Psoas muscle (tissue), 7 donors: Measurements from ENCODE around the gene COMP. TPM values are rescaled to one million over a fixed set of nuclear protein-coding genes. Genes with fewer than 3 reads are reported as not detected.

Experiments used
- polyA plus RNA-seq, 3 donors: library from polyadenylated mRNA; stranded (reverse); fragments of 200-250 nt; gene quantifications; one replicate each; pipeline ENCODE4 v1.2.3, GENCODE V29; 2013
- total RNA-seq, 4 donors: library from RNA; stranded (reverse); fragmentation: NEBNext Ultra II Directional in 2 of 4; extraction: Animal tissue kit (Norgen Biotek cat#: 25700) in 2 of 4; gene quantifications; one replicate each; pipeline versions ENCODE4 v1.2.1 to v1.2.4, GENCODE V29; 2021 to 2023
- donor health status: healthy with polysubstance abuse.
- donor health status: DM: no; HTN: no; CAD: no; lungs with moderate emphysema.
- donor health status: Bipolar disorder and iron deficiency.
- donor health status: healthy.
- donor health status: DM: no; HTN: no; CAD: no.
- donor health status: DM: no; HTN: no; CAD: no.
- donor health status: DM: yes; HTN: yes; CAD: no.

COMP gene
- total and polyA plus RNA-seq, 7 donors = 0.10 to 1.8 (median 0.84) TPM; not detected in 1

Other genes with a start within 250 kb of the COMP start
- 100 to 1,000 TPM in 2 of 4 donors, 10 to 100 TPM in 2; 94.4 to 137 (median 113) TPM for gene FKBP8, start 247.7 kb downstream of the COMP start, total RNA-seq
- gene FKBP8, start 247.7 kb downstream of the COMP start, polyA plus RNA-seq = 100 to 1,000 TPM in 2 of 3 donors, 10 to 100 TPM in 1; 92.8 to 143 (median 138) TPM
- 10 to 100 TPM; 38.9 to 76.5 (median 50.8) TPM for gene KXD1, start 233.4 kb downstream of the COMP start, total RNA-seq
- gene KXD1, start 233.4 kb downstream of the COMP start, polyA plus RNA-seq = 100 to 1,000 TPM in 2 of 3 donors, 10 to 100 TPM in 1; 84.6 to 144 (median 122) TPM
- gene UBA52, start 219.4 kb downstream of the COMP start, total RNA-seq = 1,000 to 10,000 TPM in 2 of 4 donors, 100 to 1,000 TPM in 2; 979 to 1,082 (median 1,028) TPM
- gene UBA52, start 219.4 kb downstream of the COMP start, polyA plus RNA-seq = 1,000 to 10,000 TPM in 2 of 3 donors, 100 to 1,000 TPM in 1; 877 to 1,553 (median 1,005) TPM
- 100 to 1,000 TPM in 1 of 4 donors, 10 to 100 TPM in 3; 52.1 to 105 (median 92.0) TPM for gene REX1BD, start 202.5 kb downstream of the COMP start, total RNA-seq
- gene REX1BD, start 202.5 kb downstream of the COMP start, polyA plus RNA-seq = 100 to 1,000 TPM in 1 of 3 donors, 10 to 100 TPM in 2; 67.7 to 105 (median 80.7) TPM
- gene CRLF1, start 184.5 kb downstream of the COMP start, total RNA-seq = 10 to 100 TPM in 3 of 4 donors, 1 to 10 TPM in 1; 8.3 to 20.2 (median 14.2) TPM
- 10 to 100 TPM; 15.6 to 28.4 (median 19.3) TPM for gene CRLF1, start 184.5 kb downstream of the COMP start, polyA plus RNA-seq
- 1 to 10 TPM in 3 of 4 donors, under 1 TPM in 1; 0.79 to 3.2 (median 2.6) TPM for gene TMEM59L, start 178.4 kb downstream of the COMP start, total RNA-seq
- gene TMEM59L, start 178.4 kb downstream of the COMP start, polyA plus RNA-seq = 1 to 10 TPM in 2 of 3 donors, under 1 TPM in 1; 0.85 to 4.8 (median 1.5) TPM
- gene KLHL26, start 154.3 kb downstream of the COMP start, total RNA-seq = 1 to 10 TPM; 5.2 to 9.9 (median 7.0) TPM
- gene KLHL26, start 154.3 kb downstream of the COMP start, polyA plus RNA-seq = 1 to 10 TPM; 3.1 to 4.1 (median 3.5) TPM
- 10 to 100 TPM in 2 of 4 donors, 1 to 10 TPM in 2; 8.1 to 12.5 (median 9.6) TPM for gene CRTC1, start 107.6 kb downstream of the COMP start, total RNA-seq
- 1 to 10 TPM; 4.5 to 6.6 (median 6.3) TPM for gene CRTC1, start 107.6 kb downstream of the COMP start, polyA plus RNA-seq
- gene UPF1, start 40.7 kb upstream of the COMP start, total RNA-seq = 10 to 100 TPM; 34.6 to 45.0 (median 37.9) TPM
- gene UPF1, start 40.7 kb upstream of the COMP start, polyA plus RNA-seq = 10 to 100 TPM; 15.6 to 34.5 (median 34.4) TPM
- 1 to 10 TPM; 4.3 to 6.4 (median 5.3) TPM for gene CERS1, start 104.9 kb upstream of the COMP start, total RNA-seq
- 1 to 10 TPM; 2.1 to 4.6 (median 4.0) TPM for gene CERS1, start 104.9 kb upstream of the COMP start, polyA plus RNA-seq
- gene COPE, start 128.1 kb upstream of the COMP start, total RNA-seq = 100 to 1,000 TPM in 3 of 4 donors, 10 to 100 TPM in 1; 91.5 to 110 (median 105) TPM
- 100 to 1,000 TPM; 117 to 173 (median 130) TPM for gene COPE, start 128.1 kb upstream of the COMP start, polyA plus RNA-seq
- 10 to 100 TPM; 27.2 to 35.3 (median 30.3) TPM for gene DDX49, start 128.4 kb upstream of the COMP start, total RNA-seq
- gene DDX49, start 128.4 kb upstream of the COMP start, polyA plus RNA-seq = 10 to 100 TPM; 47.2 to 73.1 (median 47.7) TPM
- 10 to 100 TPM; 61.4 to 77.9 (median 67.7) TPM for gene HOMER3, start 149.9 kb upstream of the COMP start, total RNA-seq
- gene HOMER3, start 149.9 kb upstream of the COMP start, polyA plus RNA-seq = 10 to 100 TPM; 72.9 to 86.2 (median 83.1) TPM
- gene SUGP2, start 242.2 kb upstream of the COMP start, total RNA-seq = 10 to 100 TPM; 41.3 to 53.3 (median 48.1) TPM
- gene SUGP2, start 242.2 kb upstream of the COMP start, polyA plus RNA-seq = 10 to 100 TPM; 31.8 to 45.3 (median 34.4) TPM
- 10 to 100 TPM; 13.7 to 22.6 (median 18.8) TPM for gene ARMC6, start 242.3 kb upstream of the COMP start, total RNA-seq
- gene ARMC6, start 242.3 kb upstream of the COMP start, polyA plus RNA-seq = 10 to 100 TPM; 22.8 to 74.1 (median 25.7) TPM